Measurements from ENCODE around the gene COTL1. TPM values are rescaled to one million over a fixed set of nuclear protein-coding genes. Genes with fewer than 3 reads are reported as not detected.
A peak's percentile ranks its signal among the peaks of the same experiment; 100 is the strongest.

The COTL1 gene
- total and polyA plus RNA-seq, 9 of the 15 experiments (the other 6 are each of a cell fraction or from before 2014, with no cell fraction given), result 27.7 to 185 (median 72.5) TPM

DNA sequence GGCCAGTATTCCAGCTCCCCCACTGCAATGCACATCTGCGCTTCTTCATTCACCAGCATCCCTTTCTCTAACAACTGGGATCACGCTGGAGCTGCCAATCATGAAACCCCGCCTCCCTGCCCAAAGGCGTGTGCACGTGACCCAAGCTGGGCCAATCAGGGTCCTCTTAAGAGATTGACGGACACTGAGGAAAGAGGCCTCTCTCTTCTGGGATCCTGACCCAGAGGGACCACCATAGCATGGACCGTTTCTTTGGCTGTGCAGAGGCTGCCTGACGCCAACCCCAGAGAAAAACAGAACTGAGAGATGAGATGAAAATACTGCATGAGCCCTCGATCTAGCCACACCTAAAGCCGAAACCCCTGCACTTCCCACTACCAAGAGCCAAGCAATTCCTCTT, 32.0 kb downstream of the COTL1 start (continued):
- TF ChIP-seq FOXP4 (CRISPR knock-in tag; IDR thresholded peaks at IDR 0.05; ENCODE audit: borderline replicate concordance), result no peak
- 0 out of 2 replicates have a peak, but pooled peaks have one; percentile 18 for TF ChIP-seq SPI1 (IDR thresholded peaks at IDR 0.05; ENCODE audit: borderline replicate concordance, low read depth, low read length)
- no peak for TF ChIP-seq ZNF445 (CRISPR knock-in tag; IDR thresholded peaks at IDR 0.05; ENCODE audit: low read depth)
- no peak for TF ChIP-seq HLTF (IDR thresholded peaks at IDR 0.05)
- TF ChIP-seq E2F3 (CRISPR knock-in tag; IDR thresholded peaks at IDR 0.05), result no peak
- no peak for TF ChIP-seq BRD9 (IDR thresholded peaks at IDR 0.05; ENCODE audit: low read depth, partially characterized antibody)
- no peak for TF ChIP-seq MCM5 (IDR thresholded peaks at IDR 0.05; ENCODE audit: low read depth)
- TF ChIP-seq NFYB (IDR thresholded peaks at IDR 0.05; ENCODE audit: extremely low read depth, insufficient read length), result peak; percentile 29
- TF ChIP-seq BHLHE40 (IDR thresholded peaks at IDR 0.05; ENCODE audit: low read length), result peak; percentile 83
- TF ChIP-seq SAFB2 (IDR thresholded peaks at IDR 0.05; ENCODE audit: borderline replicate concordance, low read depth, low read length, severe bottlenecking), result no peak
- no peak for TF ChIP-seq PHB (CRISPR knock-in tag; IDR thresholded peaks at IDR 0.05)
- TF ChIP-seq TRIM28 (IDR thresholded peaks at IDR 0.05), result no peak
- TF ChIP-seq IRF2 (CRISPR knock-in tag; IDR thresholded peaks at IDR 0.05), result no peak
- TF ChIP-seq XRCC3 (IDR thresholded peaks at IDR 0.05), result no peak
- TF ChIP-seq TFE3 (CRISPR knock-in tag; IDR thresholded peaks at IDR 0.05), result peak; percentile 78
- TF ChIP-seq GTF2B (IDR thresholded peaks at IDR 0.05; ENCODE audit: extremely low read depth, insufficient read length), result no peak
- TF ChIP-seq RBM39 (optimal IDR thresholded peaks at IDR 0.05; ENCODE audit: low read depth, low read length), result no peak

All from K562 (cell line).